ENCODE measurements around the gene DPF3.

The DPF3 gene

GRCh38 chr14:72740504-72740961, 153.4 kb downstream of the DPF3 start:
- H3K9ac ChIP-seq (ENCODE audit: low read length), result no peak overlapping the region
- no peaks in the 10 kb centered on the region for H3K27me3 ChIP-seq (ENCODE audit: control insufficient read depth, insufficient read depth, low read length)
- H3K36me3 ChIP-seq (ENCODE audit: control insufficient read depth, insufficient read depth, low read length), result no peaks in the 10 kb centered on the region
- H3K4me1 ChIP-seq (ENCODE audit: control insufficient read depth, insufficient read depth, low read length), result peaks cover 12% of the 10 kb centered on the region
- H3K27ac ChIP-seq (ENCODE audit: low read depth, low read length), result no peak overlapping the region
- H3K4me3 ChIP-seq (ENCODE audit: low read depth, low read length), result no peak overlapping the region
- no peaks in the 10 kb centered on the region for H3K9me3 ChIP-seq (ENCODE audit: control insufficient read depth, insufficient read depth, low read depth, low read length)

- no peak overlapping the region for H3K4me3 ChIP-seq (ENCODE audit: low read depth, low read length)
These were observed 154.2 kb downstream of the DPF3 start for GRCh38 chr14:72739446-72740405.

GRCh38 chr14:72738161-72738611, 155.7 kb downstream of the DPF3 start:
- no peak overlapping the region for H3K27ac ChIP-seq (ENCODE audit: low read depth, low read length)
- no peak overlapping the region for H3K4me3 ChIP-seq (ENCODE audit: low read depth, low read length)
- H3K36me3 ChIP-seq (ENCODE audit: control insufficient read depth, insufficient read depth, low read length), result no peaks in the 10 kb centered on the region
- H3K9ac ChIP-seq (ENCODE audit: low read length), result no peak overlapping the region
- H3K27me3 ChIP-seq (ENCODE audit: control insufficient read depth, insufficient read depth, low read length), result no peaks in the 10 kb centered on the region; the same call in 1 of the 2 replicates
- H3K9me3 ChIP-seq (ENCODE audit: control insufficient read depth, insufficient read depth, low read depth, low read length), result no peaks in the 10 kb centered on the region
- peaks cover 12% of the 10 kb centered on the region for H3K4me1 ChIP-seq (ENCODE audit: control insufficient read depth, insufficient read depth, low read length)

More at GRCh38 chr14:72739446-72740405, 154.2 kb downstream of the DPF3 start:
- Histone ChIP-seq H3K27me3 (ENCODE audit: control insufficient read depth, insufficient read depth, low read length) (no peaks in the 10 kb centered on the region; the same call in 1 of the 2 replicates), H3K9me3 (ENCODE audit: control insufficient read depth, insufficient read depth, low read depth, low read length) (no peaks in the 10 kb centered on the region), H3K4me1 (ENCODE audit: control insufficient read depth, insufficient read depth, low read length) (peaks cover 12% of the 10 kb centered on the region), H3K27ac (ENCODE audit: low read depth, low read length) (no peak overlapping the region), H3K9ac (ENCODE audit: low read length) (no peak overlapping the region), H3K36me3 (ENCODE audit: control insufficient read depth, insufficient read depth, low read length) (no peaks in the 10 kb centered on the region)

GRCh38 chr14:72737560-72737943, 156.3 kb downstream of the DPF3 start:
- Histone ChIP-seq H3K4me3 (ENCODE audit: low read depth, low read length) (no peak overlapping the region), H3K36me3 (ENCODE audit: control insufficient read depth, insufficient read depth, low read length) (no peaks in the 10 kb centered on the region), H3K9me3 (ENCODE audit: control insufficient read depth, insufficient read depth, low read depth, low read length) (no peaks in the 10 kb centered on the region), H3K27me3 (ENCODE audit: control insufficient read depth, insufficient read depth, low read length) (no peaks in the 10 kb centered on the region; the same call in 1 of the 2 replicates), H3K9ac (ENCODE audit: low read length) (no peak overlapping the region), H3K27ac (ENCODE audit: low read depth, low read length) (no peak overlapping the region), H3K4me1 (ENCODE audit: control insufficient read depth, insufficient read depth, low read length) (peaks cover 10% of the 10 kb centered on the region)

- Histone ChIP-seq H3K36me3 (ENCODE audit: control insufficient read depth, insufficient read depth, low read length) (no peaks in the 10 kb centered on the region), H3K9ac (ENCODE audit: low read length) (no peak overlapping the region), H3K4me3 (ENCODE audit: low read depth, low read length) (no peak overlapping the region), H3K27me3 (ENCODE audit: control insufficient read depth, insufficient read depth, low read length) (peaks cover 3% of the 10 kb centered on the region; the same call in 1 of the 2 replicates), H3K4me1 (ENCODE audit: control insufficient read depth, insufficient read depth, low read length) (peaks cover 5% of the 10 kb centered on the region), H3K27ac (ENCODE audit: low read depth, low read length) (no peak overlapping the region), H3K9me3 (ENCODE audit: control insufficient read depth, insufficient read depth, low read depth, low read length) (no peaks in the 10 kb centered on the region)
These were observed 156.9 kb downstream of the DPF3 start for GRCh38 chr14:72736786-72737559.

- peaks cover 3% of the 10 kb centered on the region; the same call in 1 of the 2 replicates for H3K27me3 ChIP-seq (ENCODE audit: control insufficient read depth, insufficient read depth, low read length)
- no peak overlapping the region for H3K27ac ChIP-seq (ENCODE audit: low read depth, low read length)
- H3K9ac ChIP-seq (ENCODE audit: low read length), result no peak overlapping the region
- no peak overlapping the region for H3K4me3 ChIP-seq (ENCODE audit: low read depth, low read length)
- no peaks in the 10 kb centered on the region for H3K36me3 ChIP-seq (ENCODE audit: control insufficient read depth, insufficient read depth, low read length)
- no peaks in the 10 kb centered on the region for H3K9me3 ChIP-seq (ENCODE audit: control insufficient read depth, insufficient read depth, low read depth, low read length)
- no peaks in the 10 kb centered on the region for H3K4me1 ChIP-seq (ENCODE audit: control insufficient read depth, insufficient read depth, low read length)
These were observed 157.6 kb downstream of the DPF3 start for GRCh38 chr14:72736308-72736707.

- Histone ChIP-seq H3K27me3 (ENCODE audit: control insufficient read depth, insufficient read depth, low read length) (peaks cover 3% of the 10 kb centered on the region; the same call in 1 of the 2 replicates), H3K27ac (ENCODE audit: low read depth, low read length) (no peak overlapping the region), H3K36me3 (ENCODE audit: control insufficient read depth, insufficient read depth, low read length) (no peaks in the 10 kb centered on the region)
These were observed 161.7 kb downstream of the DPF3 start for GRCh38 chr14:72732022-72732780.

GRCh38 chr14:72731252-72732020, 162.5 kb downstream of the DPF3 start:
- Histone ChIP-seq H3K4me1 (ENCODE audit: control insufficient read depth, insufficient read depth, low read length) (no peaks in the 10 kb centered on the region), H3K27me3 (ENCODE audit: control insufficient read depth, insufficient read depth, low read length) (peaks cover 3% of the 10 kb centered on the region; the same call in 1 of the 2 replicates), H3K4me3 (ENCODE audit: low read depth, low read length) (no peak overlapping the region), H3K36me3 (ENCODE audit: control insufficient read depth, insufficient read depth, low read length) (no peaks in the 10 kb centered on the region), H3K9me3 (ENCODE audit: control insufficient read depth, insufficient read depth, low read depth, low read length) (no peaks in the 10 kb centered on the region), H3K9ac (ENCODE audit: low read length) (no peak overlapping the region), H3K27ac (ENCODE audit: low read depth, low read length) (no peak overlapping the region)

More at GRCh38 chr14:72732022-72732780, 161.7 kb downstream of the DPF3 start:
- H3K9me3 ChIP-seq (ENCODE audit: control insufficient read depth, insufficient read depth, low read depth, low read length), result no peaks in the 10 kb centered on the region
- no peak overlapping the region for H3K4me3 ChIP-seq (ENCODE audit: low read depth, low read length)
- no peaks in the 10 kb centered on the region for H3K4me1 ChIP-seq (ENCODE audit: control insufficient read depth, insufficient read depth, low read length)
- H3K9ac ChIP-seq (ENCODE audit: low read length), result no peak overlapping the region

GRCh38 chr14:72730468-72730867, 163.4 kb downstream of the DPF3 start:
- Histone ChIP-seq H3K36me3 (ENCODE audit: control insufficient read depth, insufficient read depth, low read length) (no peaks in the 10 kb centered on the region), H3K9ac (ENCODE audit: low read length) (no peak overlapping the region), H3K27me3 (ENCODE audit: control insufficient read depth, insufficient read depth, low read length) (peaks cover 3% of the 10 kb centered on the region; the same call in 1 of the 2 replicates)

GRCh38 chr14:72726444-72726843, 167.5 kb downstream of the DPF3 start:
- Histone ChIP-seq H3K4me3 (ENCODE audit: low read depth, low read length) (no peak overlapping the region), H3K27me3 (ENCODE audit: control insufficient read depth, insufficient read depth, low read length) (no peaks in the 10 kb centered on the region), H3K27ac (ENCODE audit: low read depth, low read length) (no peak overlapping the region), H3K36me3 (ENCODE audit: control insufficient read depth, insufficient read depth, low read length) (no peaks in the 10 kb centered on the region), H3K4me1 (ENCODE audit: control insufficient read depth, insufficient read depth, low read length) (no peaks in the 10 kb centered on the region), H3K9ac (ENCODE audit: low read length) (no peak overlapping the region), H3K9me3 (ENCODE audit: control insufficient read depth, insufficient read depth, low read depth, low read length) (no peaks in the 10 kb centered on the region)

More at GRCh38 chr14:72730468-72730867, 163.4 kb downstream of the DPF3 start:
- no peaks in the 10 kb centered on the region for H3K9me3 ChIP-seq (ENCODE audit: control insufficient read depth, insufficient read depth, low read depth, low read length)
- no peaks in the 10 kb centered on the region for H3K4me1 ChIP-seq (ENCODE audit: control insufficient read depth, insufficient read depth, low read length)
- no peak overlapping the region for H3K4me3 ChIP-seq (ENCODE audit: low read depth, low read length)
- no peak overlapping the region for H3K27ac ChIP-seq (ENCODE audit: low read depth, low read length)
